GM12878 (cell line): ENCODE data around the gene ITM2C. TPM values are rescaled to one million over a fixed set of nuclear protein-coding genes. Genes with fewer than 3 reads are reported as not detected.
A peak's percentile ranks its signal among the peaks of the same experiment; 100 is the strongest.

ENCODE experiments used
- ATAC-seq: fragments of 200-7000 bp; cut with Tn5 transposase; 3 replicates; pipeline ENCODE4 v1.9.1; 2020; ENCODE audit warnings: mild to moderate bottlenecking, moderate library complexity
- BruUV-seq: library from RNA; stranded (reverse); fragments of 400-500 nt; replicated peaks from 2 replicates; lab custom pipeline; 2021; lab: Mats Ljungman, UMichigan
- CTCF ChIA-PET: fragments of 300-600 bp; sonication (Branson Sonifier 250); formaldehyde crosslinking; extraction: SDS; loops from one replicate; lab custom pipeline; 2021; ENCODE audit warnings: inconsistent platforms; lab: Yijun Ruan, JAX
- POLR2A ChIA-PET: fragments of 350-600 bp; formaldehyde crosslinking; extraction: SDS; loops from one replicate; lab custom pipeline; 2021; ENCODE audit warnings: inconsistent platforms; lab: Charles Lee
- RAD21 ChIA-PET: fragments of 300-600 bp; sonication (Branson Sonifier 250); formaldehyde crosslinking; loops from one replicate; lab custom pipeline; 2023; ENCODE audit warnings: antibody characterized with exemption; ENCODE audit not compliant: unreplicated experiment; lab: Charles Lee
- SMC1A ChIA-PET: fragments of 300-600 bp; sonication (Branson Sonifier 250); formaldehyde crosslinking; loops from one replicate; lab custom pipeline; 2023; ENCODE audit not compliant: unreplicated experiment, uncharacterized antibody; lab: Charles Lee
- DNase-seq: peaks from one replicate; pipeline ENCODE4 v3.0.0-alpha.2; 2011; ENCODE audit warnings: low read depth, low spot score
- FAIRE-seq: peaks from 3 replicates; lab custom pipeline; 2011; peaks lifted over from hg19 to GRCh38; lab: Jason Lieb, UNC
- H2AFZ ChIP-seq: 2 replicates; pipeline ENCODE4 v1.6.0; 2011; ENCODE audit warnings: low read depth, low read length, control low read depth; ENCODE audit not compliant: control insufficient read depth
- H3K27ac ChIP-seq: 2 replicates; pipeline ENCODE4 v1.5.1; 2011; ENCODE audit warnings: control low read depth; ENCODE audit not compliant: control insufficient read depth, insufficient read depth
- H3K27me3 ChIP-seq, 2 experiments: replicated peaks in 1 of 2; 2 replicates each; pipeline versions ENCODE4 v1.6.0 to v1.6.1; 2011; ENCODE audit warnings: low read length in 1 of 2; ENCODE audit not compliant: control insufficient read depth in 2 of 2, insufficient read depth in 2 of 2
- H3K36me3 ChIP-seq, 2 experiments: 2 replicates each; pipeline ENCODE4 v1.5.1; 2011; ENCODE audit warnings: low read length in 1 of 2; ENCODE audit not compliant: control insufficient read depth in 2 of 2, insufficient read depth in 2 of 2
- H3K4me1 ChIP-seq: 2 replicates; pipeline ENCODE4 v1.6.1; 2011; ENCODE audit warnings: mild to moderate bottlenecking, low read length, moderate library complexity, mixed read lengths; ENCODE audit not compliant: control insufficient read depth, insufficient read depth
- H3K4me2 ChIP-seq: 2 replicates; pipeline ENCODE4 v1.6.0; 2011; ENCODE audit warnings: control low read depth; ENCODE audit not compliant: control insufficient read depth, insufficient read depth
- H3K4me3 ChIP-seq: fragments of 200-600 bp; sonication (generic); 2 replicates; pipeline ENCODE4 v1.5.1; 2016
- H3K79me2 ChIP-seq: 2 replicates; pipeline ENCODE4 v1.6.0; 2011; ENCODE audit warnings: low read length; ENCODE audit not compliant: control insufficient read depth, insufficient read depth
- H3K9ac ChIP-seq: 2 replicates; pipeline ENCODE4 v1.8.0; 2011; ENCODE audit warnings: low read length, control low read depth, mixed read lengths; ENCODE audit not compliant: control insufficient read depth, insufficient read depth
- H3K9me3 ChIP-seq: replicated peaks from 3 replicates; pipeline ENCODE4 v1.5.1; 2011; ENCODE audit warnings: mild to moderate bottlenecking, low read length; ENCODE audit not compliant: control insufficient read depth, insufficient read depth
- H4K20me1 ChIP-seq: 2 replicates; pipeline ENCODE4 v1.6.0; 2011; ENCODE audit not compliant: control insufficient read depth, insufficient read depth
- BCLAF1 ChIP-seq: fragments of 450-650 bp; IDR thresholded peaks from 2 replicates; pipeline ENCODE4 v1.6.1; 2017; ENCODE audit warnings: antibody characterized with exemption, mild to moderate bottlenecking, moderate library complexity
- BHLHE40 ChIP-seq, 2 experiments: fragments of 450-650 bp in 1 of 2; IDR thresholded peaks; 2 replicates each; pipeline ENCODE4 v1.6.1; 2011 to 2017; ENCODE audit warnings: low read depth in 2 of 2, borderline replicate concordance in 1 of 2, improper control_type of control experiment in 1 of 2, low read length in 1 of 2, mild to moderate bottlenecking in 1 of 2
- EGR1 ChIP-seq, 2 experiments: IDR thresholded peaks; 1 replicate in 1 of 2; 2 replicates in 1 of 2; pipeline ENCODE4 v1.6.1; 2011 to 2012; ENCODE audit warnings: low read depth in 2 of 2, low read length in 2 of 2, borderline replicate concordance in 1 of 2, mild to moderate bottlenecking in 1 of 2, moderate library complexity in 1 of 2
- ETV6 ChIP-seq, 2 experiments: fragments of 450-650 bp in 1 of 2; IDR thresholded peaks in 1 of 2; conservative IDR thresholded peaks in 1 of 2; 2 replicates each; pipeline ENCODE4 v1.6.1; 2014; ENCODE audit warnings: antibody characterized with exemption in 1 of 2, borderline replicate concordance in 1 of 2, low read depth in 1 of 2, mild to moderate bottlenecking in 1 of 2, moderate library complexity in 1 of 2
- FOXK2 ChIP-seq: fragments of 450-650 bp; IDR thresholded peaks from 2 replicates; pipeline ENCODE4 v1.6.1; 2017; ENCODE audit warnings: mild to moderate bottlenecking, moderate library complexity
- HDAC2 ChIP-seq: fragments of 200-600 bp; sonication (generic); IDR thresholded peaks from 2 replicates; pipeline ENCODE4 v1.6.1; 2017
- IKZF2 ChIP-seq, 2 experiments: fragments of 450-650 bp; IDR thresholded peaks; 2 replicates each; pipeline ENCODE4 v1.6.1; 2017; ENCODE audit warnings: mild to moderate bottlenecking in 2 of 2, moderate library complexity in 2 of 2
- IRF3 ChIP-seq: fragments of 450-650 bp; IDR thresholded peaks from 2 replicates; pipeline ENCODE4 v1.6.1; 2014; ENCODE audit warnings: mild to moderate bottlenecking
- MTA3 ChIP-seq: IDR thresholded peaks from 2 replicates; pipeline ENCODE4 v1.6.1; 2012; ENCODE audit warnings: low read length, inconsistent platforms, borderline replicate concordance
- NFIC ChIP-seq: IDR thresholded peaks from 2 replicates; pipeline ENCODE4 v1.6.1; 2012; ENCODE audit warnings: low read depth, mild to moderate bottlenecking, inconsistent platforms, low read length, moderate library complexity
- NRF1 ChIP-seq: conservative IDR thresholded peaks from 2 replicates; pipeline ENCODE4 v1.6.1; 2011; ENCODE audit warnings: mild to moderate bottlenecking, low read depth, low read length, improper control_type of control experiment
- POLR2A ChIP-seq: IDR thresholded peaks from 2 replicates; pipeline ENCODE4 v1.6.1; 2011; ENCODE audit warnings: low read depth, mild to moderate bottlenecking, low read length
- RBBP5 ChIP-seq: fragments of 200-600 bp; sonication (generic); conservative IDR thresholded peaks from 2 replicates; pipeline ENCODE4 v1.6.1; 2016
- TCF12 ChIP-seq: IDR thresholded peaks from 2 replicates; pipeline ENCODE4 v1.6.1; 2011; ENCODE audit warnings: low read depth, mild to moderate bottlenecking, low read length
- TCF7 ChIP-seq: IDR thresholded peaks from 2 replicates; pipeline ENCODE4 v1.6.1; 2014; ENCODE audit warnings: antibody characterized with exemption, borderline replicate concordance
- USF2 ChIP-seq: IDR thresholded peaks from 2 replicates; pipeline ENCODE4 v1.6.1; 2011; ENCODE audit warnings: low read depth, low read length, improper control_type of control experiment, borderline replicate concordance
- ZBED1 ChIP-seq: IDR thresholded peaks from 2 replicates; pipeline ENCODE4 v1.6.1; 2016; ENCODE audit warnings: borderline replicate concordance
- WGBS: methylation state at CpG from one replicate; pipeline ENCODE4 v1.1.6; 2016; ENCODE audit warnings: low lambda C conversion rate; ENCODE audit not compliant: insufficient replicate concordance, insufficient coverage; ENCODE audit errors: missing lambda C conversion rate; 5-methylcytosine and 5-hydroxymethylcytosine counted together
- in situ Hi-C: fragments of 300-500 bp; cut with MboI; formaldehyde crosslinking; loops from 9 replicates; pipeline ENCODE4 v1.14.3; 2018; ENCODE audit warnings: mixed read lengths
- intact Hi-C: fragments of 100-400 bp; cut with micrococcal nuclease; formaldehyde crosslinking; loops from one replicate; pipeline ENCODE4 v1.14.2; 2022; ENCODE audit not compliant: unreplicated experiment
- polyA plus RNA-seq, 11 experiments: library from polyadenylated mRNA; depleted of rRNA in 4 of 11; unstranded in 6 of 11; stranded (reverse) in 5 of 11; fragments of >200 nt; fragmentation: Nextera tagmentation in 4 of 11; fragmentation: Illumina TruSeq in 1 of 11; extraction: Ambion mirVana in 4 of 11; extraction: Trizol in 1 of 11; gene quantifications; 1 replicate in 1 of 11; 2 replicates in 10 of 11; pipeline versions ENCODE4 v1.2.1 to v1.2.3, GENCODE V29; 2011 to 2016; ENCODE audit warnings: inconsistent platforms in 2 of 11, missing spikeins in 2 of 11, low read depth in 1 of 11
- total RNA-seq, 4 experiments: library from RNA; depleted of rRNA in 3 of 4; stranded (reverse); fragments of >200 nt in 3 of 4; fragmentation: Illumina TruSeq in 1 of 4; extraction: Trizol in 1 of 4; gene quantifications; 2 replicates each; pipeline versions ENCODE4 v1.2.1 to v1.2.3, GENCODE V29; 2013 to 2021

ITM2C gene
- total and polyA plus RNA-seq, 10 of the 15 experiments (the other 5 are each of a cell fraction or from before 2014, with no cell fraction given): 5.4 to 195 (median 149) TPM

GRCh38 chr2:230905448-230906421 lies 41.0 kb downstream of the ITM2C start:
- H2AFZ ChIP-seq: no peak overlapping the region
- ChIA-PET RAD21 (interaction anchor here (1.0 to 8.3 kb wide), 4 partner anchors 8 to 81 kb away, joined by 3 to 99 read pairs (median 32); partner anchors contain the start of gene GPR55), SMC1A (interaction anchor here (1.3 to 10.6 kb wide), 4 partner anchors 8 to 81 kb away, joined by 3 to 122 read pairs (median 4); no protein-coding TSS in a partner anchor), CTCF (interaction anchor here (0.7 to 3.9 kb wide), 6 partner anchors 18 to 84 kb away, joined by 3 to 29 read pairs (median 4); partner anchors contain the start of gene GPR55), POLR2A (interaction anchor here (1.1 kb wide), 1 partner anchor 17 kb away, joined by 3 read pairs; no protein-coding TSS in a partner anchor)
- in situ Hi-C loops (no loop called here), intact Hi-C loops (no loop called here)
- no TSS peak for BruUV-seq
- H3K9me3 ChIP-seq: no peaks in the 10 kb centered on the region
- H3K4me3 ChIP-seq: no peak overlapping the region
- no peak overlapping the region for H3K27ac ChIP-seq
- H3K4me2 ChIP-seq: no peak overlapping the region
- no peaks in the 10 kb centered on the region for H3K27me3 ChIP-seq
- DNase-seq: no peak
- TF ChIP-seq IKZF2 (IDR thresholded peaks at IDR 0.05) (no peak), BHLHE40 (IDR thresholded peaks at IDR 0.05; ENCODE audit: borderline replicate concordance in 1 of 2, low read depth in 2 of 2, low read length in 1 of 2) (peak; percentile 7 to 57; a peak in 1 of 4 replicates), TCF12 (no peak), NRF1 (no peak), ETV6 (conservative IDR thresholded peaks at IDR 0.05 in 1 of 2, IDR thresholded peaks at IDR 0.05 in 1 of 2; ENCODE audit: borderline replicate concordance in 1 of 2, low read depth in 1 of 2) (no peak), MTA3 (peak; percentile 84; the same call in 1 of the 2 replicates), BCLAF1 (no peak), ZBED1 (peak; percentile 60; the same call in 1 of the 2 replicates), IRF3 (no peak), USF2 (no peak), TCF7 (peak; percentile 81), FOXK2 (no peak), NFIC (peak; percentile 37; the same call in 1 of the 2 replicates), RBBP5 (no peak), POLR2A (peak; percentile 14), HDAC2 (no peak), EGR1 (IDR thresholded peaks at IDR 0.05; ENCODE audit: borderline replicate concordance in 1 of 2, low read depth in 2 of 2, low read length in 2 of 2) (0 out of 3 replicates have a peak, but pooled peaks of 1 of the 2 experiments have one; percentile 10)
- no peak for FAIRE-seq
- H3K4me1 ChIP-seq: peaks cover 14% of the 10 kb centered on the region
- no peak overlapping the region for H3K9ac ChIP-seq
- peaks cover 21 to 41% of the 10 kb centered on the region in 2 experiments for H3K36me3 ChIP-seq
- H4K20me1 ChIP-seq: peaks cover 4% of the 10 kb centered on the region; the same call in 1 of the 2 replicates
- WGBS: 34% methylated on average over 17 of the region's 18 CpGs
- peak; percentile 7; the same call in 1 of the 3 replicates for ATAC-seq
- peaks cover 7% of the 10 kb centered on the region for H3K79me2 ChIP-seq
